H1 (cell line): ENCODE measurements around the gene SCN1B. TPM values are rescaled to one million over a fixed set of nuclear protein-coding genes. Genes with fewer than 3 reads are reported as not detected.

Source experiments
- BRCA1 ChIP-seq: IDR thresholded peaks from 2 replicates; pipeline ENCODE4 v1.6.1; 2012; ENCODE audit warnings: low read depth, low read length, improper control_type of control experiment
- CEBPB ChIP-seq: IDR thresholded peaks from 2 replicates; pipeline ENCODE4 v1.6.1; 2012; ENCODE audit warnings: low read depth, low read length
- FOSL1 ChIP-seq: IDR thresholded peaks from 2 replicates; pipeline ENCODE4 v1.6.1; 2011; ENCODE audit warnings: mild to moderate bottlenecking, low read depth, low read length, moderate library complexity; ENCODE audit not compliant: insufficient read depth
- GABPA ChIP-seq: IDR thresholded peaks from 2 replicates; pipeline ENCODE4 v1.6.1; 2011; ENCODE audit warnings: mild to moderate bottlenecking, low read length, moderate library complexity, borderline replicate concordance; ENCODE audit not compliant: insufficient read depth
- JUND ChIP-seq: IDR thresholded peaks from 2 replicates; pipeline ENCODE4 v1.6.1; 2011; ENCODE audit warnings: mild to moderate bottlenecking, improper control_type of control experiment, low read length
- RXRA ChIP-seq: IDR thresholded peaks from 2 replicates; pipeline ENCODE4 v1.6.1; 2011; ENCODE audit warnings: low read depth, mild to moderate bottlenecking, low read length, moderate library complexity; ENCODE audit not compliant: insufficient read depth
- SUZ12 ChIP-seq: fragments of 200-600 bp; sonication (generic); IDR thresholded peaks from 2 replicates; pipeline ENCODE4 v1.6.1; 2012; ENCODE audit warnings: mild to moderate bottlenecking, inconsistent platforms, low read length, moderate library complexity, mixed read lengths
- TAF7 ChIP-seq: optimal IDR thresholded peaks from 2 replicates; pipeline ENCODE3; 2011; ENCODE audit warnings: low read depth, mild to moderate bottlenecking, inconsistent platforms, low read length, moderate library complexity, borderline replicate concordance
- polyA plus RNA-seq, 7 experiments: library from polyadenylated mRNA; depleted of rRNA in 3 of 7; stranded (reverse) in 5 of 7; unstranded in 2 of 7; fragments of >200 nt in 5 of 7; fragments of 200-250 nt in 2 of 7; gene quantifications; 1 replicate in 5 of 7; 2 replicates in 1 of 7; 4 replicates in 1 of 7; pipeline versions ENCODE4 v1.2.1 to v1.2.3, GENCODE V29; 2011 to 2013; ENCODE audit warnings: missing spikeins in 2 of 7, mixed read lengths in 2 of 7
- total RNA-seq: library from RNA; stranded (reverse); fragmentation: NEBNext Ultra II Directional; extraction: Animal tissue kit (Norgen Biotek cat#: 25700); gene quantifications from 2 replicates; pipeline ENCODE4 v1.2.1, GENCODE V29; 2021
- TF ChIP-seq, protein P1 (sequence below): IDR thresholded peaks from 2 replicates; pipeline ENCODE4 v1.6.1; 2011; ENCODE audit warnings: low read length, improper control_type of control experiment

Gene SCN1B
- total and polyA plus RNA-seq, 2 of the 8 experiments (the other 6 are each of a cell fraction or from before 2014, with no cell fraction given) = 3.1 to 3.5 TPM

DNA sequence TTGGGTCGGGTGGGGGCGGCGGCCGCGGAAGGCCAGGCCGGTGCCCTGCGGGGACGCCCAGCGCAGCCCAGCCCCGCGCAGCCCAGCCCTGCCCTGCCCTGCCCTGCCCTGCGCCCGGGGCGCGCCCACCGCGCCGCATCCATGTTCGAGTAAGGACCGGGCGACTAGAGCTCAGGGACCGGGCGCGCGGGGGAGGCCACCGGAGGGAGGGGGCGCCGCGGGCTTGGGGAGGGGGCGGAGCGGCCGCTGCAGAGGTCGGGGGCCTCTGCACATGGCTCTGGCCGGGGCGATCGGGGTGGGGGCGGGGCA lies 30.0 kb upstream of the SCN1B start (continued):
- TF ChIP-seq FOSL1 (no peak), JUND (no peak), RXRA (no peak), TAF7 (peak; percentile 3), SUZ12 (no peak), BRCA1 (no peak), CEBPB (no peak), GABPA (no peak)
- TF ChIP-seq, protein P1, sequence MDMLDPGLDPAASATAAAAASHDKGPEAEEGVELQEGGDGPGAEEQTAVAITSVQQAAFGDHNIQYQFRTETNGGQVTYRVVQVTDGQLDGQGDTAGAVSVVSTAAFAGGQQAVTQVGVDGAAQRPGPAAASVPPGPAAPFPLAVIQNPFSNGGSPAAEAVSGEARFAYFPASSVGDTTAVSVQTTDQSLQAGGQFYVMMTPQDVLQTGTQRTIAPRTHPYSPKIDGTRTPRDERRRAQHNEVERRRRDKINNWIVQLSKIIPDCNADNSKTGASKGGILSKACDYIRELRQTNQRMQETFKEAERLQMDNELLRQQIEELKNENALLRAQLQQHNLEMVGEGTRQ = no peak
